Ectodermal cell (in vitro differentiated cells): ENCODE data around the gene OR2T35.

Experiments used
- H3K27ac ChIP-seq: 2 replicates; pipeline ENCODE4 v1.7.0; 2013; ENCODE audit warnings: mild to moderate bottlenecking, low read depth, low read length; ENCODE audit not compliant: insufficient read depth, poor library complexity, severe bottlenecking
- H3K27me3 ChIP-seq: 2 replicates; pipeline ENCODE4 v1.7.0; 2013; ENCODE audit warnings: mild to moderate bottlenecking, low read length; ENCODE audit not compliant: insufficient read depth, control insufficient read depth, poor library complexity, severe bottlenecking
- H3K36me3 ChIP-seq: one replicate; pipeline ENCODE4 v1.7.0; 2013; ENCODE audit warnings: low read length; ENCODE audit not compliant: control insufficient read depth, insufficient read depth
- H3K4me1 ChIP-seq: one replicate; pipeline ENCODE4 v1.7.0; 2013; ENCODE audit warnings: low read length; ENCODE audit not compliant: control insufficient read depth, insufficient read depth
- H3K4me3 ChIP-seq: 2 replicates; pipeline ENCODE4 v1.7.0; 2013; ENCODE audit warnings: low read depth, low read length, control low read depth; ENCODE audit not compliant: insufficient read depth
- H3K9me3 ChIP-seq: 2 replicates; pipeline ENCODE4 v1.7.0; 2013; ENCODE audit warnings: mild to moderate bottlenecking, low read length, moderate library complexity; ENCODE audit not compliant: control insufficient read depth
- WGBS, 2 experiments: methylation state at CpG; one replicate each; pipeline ENCODE4 v1.1.7; 2013; ENCODE audit warnings: missing lambda C conversion rate in 2 of 2; 5-methylcytosine and 5-hydroxymethylcytosine counted together

The OR2T35 gene

GRCh38 chr1:248599396-248599795 is 45.7 kb downstream of the OR2T35 start:
- 70 to 72% methylated on average over 8 of the region's 8 CpGs for WGBS, 2 experiments
- no peak overlapping the region for H3K27ac ChIP-seq
- no peaks in the 10 kb centered on the region for H3K27me3 ChIP-seq
- H3K36me3 ChIP-seq: no peaks in the 10 kb centered on the region
- no peak overlapping the region for H3K4me3 ChIP-seq
- peaks cover 18% of the 10 kb centered on the region for H3K9me3 ChIP-seq
- H3K4me1 ChIP-seq: no peaks in the 10 kb centered on the region

- Histone ChIP-seq H3K27me3 (no peaks in the 10 kb centered on the region), H3K4me1 (no peaks in the 10 kb centered on the region), H3K36me3 (no peaks in the 10 kb centered on the region), H3K4me3 (no peak within 1 kb of the TSS), H3K9me3 (peaks cover 25% of the 10 kb centered on the region), H3K27ac (no peak within 1 kb of the TSS)
- WGBS, 2 experiments: 76 to 80% methylated on average over 6 of the region's 6 CpGs
These were observed 47.5 kb downstream of the OR2T35 start, which contains the start of gene OR2T10 for GRCh38 chr1:248597589-248597988. Gene OR2T10, minus strand, starts transcription at chr1:248597700. Its CDS starts 3,932 bp downstream, at chr1:248593768.

- H3K9me3 ChIP-seq: peaks cover 22% of the 10 kb centered on the region
- H3K4me3 ChIP-seq: no peak overlapping the region
- no peaks in the 10 kb centered on the region for H3K4me1 ChIP-seq
- no peaks in the 10 kb centered on the region for H3K36me3 ChIP-seq
- H3K27me3 ChIP-seq: no peaks in the 10 kb centered on the region
- 95 to 100% methylated on average over 2 of the region's 2 CpGs for WGBS, 2 experiments
- no peak overlapping the region for H3K27ac ChIP-seq
These were observed 48.5 kb downstream of the OR2T35 start for GRCh38 chr1:248596615-248597014.

GRCh38 chr1:248593226-248593625 is 51.9 kb downstream of the OR2T35 start:
- H3K27me3 ChIP-seq: no peaks in the 10 kb centered on the region
- no peaks in the 10 kb centered on the region for H3K4me1 ChIP-seq
- no peak overlapping the region for H3K27ac ChIP-seq
- 72% methylated on average over 5 of the region's 5 CpGs for WGBS, 2 experiments
- peaks cover 19% of the 10 kb centered on the region for H3K9me3 ChIP-seq
- no peak overlapping the region for H3K4me3 ChIP-seq
- H3K36me3 ChIP-seq: no peaks in the 10 kb centered on the region

GRCh38 chr1:248592655-248593054 is 52.4 kb downstream of the OR2T35 start:
- Histone ChIP-seq H3K27me3 (no peaks in the 10 kb centered on the region), H3K9me3 (peaks cover 18% of the 10 kb centered on the region), H3K27ac (no peak overlapping the region), H3K36me3 (no peaks in the 10 kb centered on the region), H3K4me3 (no peak overlapping the region), H3K4me1 (no peaks in the 10 kb centered on the region)
- whole genome bisulfite sequencing, 2 experiments: 29 to 64% methylated on average over 1 of the region's 1 CpG

- H3K4me3 ChIP-seq: no peak overlapping the region
- H3K4me1 ChIP-seq: no peaks in the 10 kb centered on the region
- no peaks in the 10 kb centered on the region for H3K36me3 ChIP-seq
- WGBS, 2 experiments: 88 to 89% methylated on average over 17 of the region's 17 CpGs
- no peak overlapping the region for H3K27ac ChIP-seq
- H3K9me3 ChIP-seq: peaks cover 12% of the 10 kb centered on the region
- H3K27me3 ChIP-seq: no peaks in the 10 kb centered on the region
These were observed 55.0 kb downstream of the OR2T35 start for GRCh38 chr1:248590055-248590454.

GRCh38 chr1:248589334-248589733 is 55.7 kb downstream of the OR2T35 start:
- Histone ChIP-seq H3K36me3 (no peaks in the 10 kb centered on the region), H3K27me3 (no peaks in the 10 kb centered on the region), H3K27ac (no peak overlapping the region), H3K9me3 (peaks cover 12% of the 10 kb centered on the region), H3K4me3 (no peak overlapping the region), H3K4me1 (no peaks in the 10 kb centered on the region)
- WGBS, 2 experiments: 76% methylated on average over 3 of the region's 3 CpGs; no CpG with 5 or more reads in 1 of the 2 experiments
